Suprapubic skin (tissue), 4 donors: ENCODE results near the gene PGBD2. TPM values are rescaled to one million over a fixed set of nuclear protein-coding genes. Genes with fewer than 3 reads are reported as not detected.
A peak's percentile ranks its signal among the peaks of the same experiment; 100 is the strongest.

Source experiments
- DNase-seq, 2 donors: peaks; one replicate each; pipeline ENCODE4 v3.0.0-alpha.2; 2019; ENCODE audit warnings: low spot score in 2 of 2
- H3K27ac ChIP-seq: fragments of 200-600 bp; sonication (generic); one replicate; pipeline ENCODE4 v1.5.1; 2019
- H3K27me3 ChIP-seq: fragments of 200-600 bp; sonication (generic); one replicate; pipeline ENCODE4 v1.5.1; 2019
- H3K36me3 ChIP-seq: fragments of 200-600 bp; sonication (generic); one replicate; pipeline ENCODE4 v1.5.1; 2019
- H3K4me1 ChIP-seq: fragments of 200-600 bp; sonication (generic); one replicate; pipeline ENCODE4 v1.5.1; 2019
- H3K4me3 ChIP-seq: fragments of 200-600 bp; sonication (generic); one replicate; pipeline ENCODE4 v1.5.1; 2019; ENCODE audit warnings: mild to moderate bottlenecking
- H3K9me3 ChIP-seq: fragments of 200-600 bp; sonication (generic); one replicate; pipeline ENCODE4 v1.5.1; 2019
- CTCF ChIP-seq, 2 donors: fragments of 200-600 bp in 1 of 2; fragments of 450-650 bp in 1 of 2; sonication (generic) in 1 of 2; IDR thresholded peaks; one replicate each; pipeline ENCODE4 v1.5.1; 2016 to 2019; ENCODE audit warnings: antibody characterized with exemption in 2 of 2, mild to moderate bottlenecking in 1 of 2, moderate library complexity in 1 of 2
- EP300 ChIP-seq: sonication (generic); formaldehyde crosslinking; IDR thresholded peaks from one replicate; pipeline ENCODE4 v1.6.1; 2017; ENCODE audit warnings: antibody characterized with exemption
- POLR2A ChIP-seq, 2 donors: fragments of 450-650 bp; IDR thresholded peaks; one replicate each; pipeline ENCODE4 v1.6.1; 2017; ENCODE audit warnings: antibody characterized with exemption in 2 of 2, mild to moderate bottlenecking in 2 of 2, moderate library complexity in 2 of 2
- POLR2AphosphoS5 ChIP-seq, 3 donors: sonication (generic); formaldehyde crosslinking; IDR thresholded peaks; one replicate each; pipeline ENCODE4 v1.6.1; 2017; ENCODE audit warnings: antibody characterized with exemption in 3 of 3
- WGBS: methylation state at CpG from one replicate; pipeline ENCODE4 v1.1.5; 2018; 5-methylcytosine and 5-hydroxymethylcytosine counted together
- total RNA-seq, 4 donors: library from RNA; depleted of rRNA; stranded (reverse); fragments of >200 nt; gene quantifications; one replicate each; pipeline ENCODE4 v1.1.0, GENCODE V29; 2016

The PGBD2 gene
- total RNA-seq = 10 to 100 TPM; 11.0 to 14.2 (median 11.5) TPM

- peak within 1 kb of the TSS; percentile 91 for H3K27ac ChIP-seq
- no peaks in the 10 kb centered on the region for H3K27me3 ChIP-seq
- DNase-seq = peak; percentile 96 to 97
- TF ChIP-seq CTCF (IDR thresholded peaks at IDR 0.05) = peak; percentile 24 to 69
- TF ChIP-seq EP300 = no peak
- TF ChIP-seq POLR2AphosphoS5 (IDR thresholded peaks at IDR 0.05) = peak in 2 of 3 donors; percentile 89 to 91
- TF ChIP-seq POLR2A (IDR thresholded peaks at IDR 0.05) = peak; percentile 60 to 65
- WGBS = under 1% methylated on average over 56 of the region's 80 CpGs
- H3K9me3 ChIP-seq = no peaks in the 10 kb centered on the region
- H3K36me3 ChIP-seq = no peaks in the 10 kb centered on the region
- H3K4me1 ChIP-seq = peaks cover 14% of the 10 kb centered on the region
- peak within 1 kb of the TSS; percentile 66 for H3K4me3 ChIP-seq
Measured at GRCh38 chr1:248906009-248906752, at the start of gene PGBD2. Gene PGBD2, plus strand, starts transcription at chr1:248906235. Its CDS starts 7,628 bp downstream, at chr1:248913863.

- no peak for DNase-seq
- H3K27ac ChIP-seq = peak overlapping the region; percentile 89
- H3K4me1 ChIP-seq = peaks cover 28% of the 10 kb centered on the region
- peaks cover 20% of the 10 kb centered on the region for H3K36me3 ChIP-seq
- no peaks in the 10 kb centered on the region for H3K9me3 ChIP-seq
- no peaks in the 10 kb centered on the region for H3K27me3 ChIP-seq
- WGBS = 89% methylated on average over 4 of the region's 7 CpGs
- peak overlapping the region; percentile 62 for H3K4me3 ChIP-seq
- TF ChIP-seq CTCF (IDR thresholded peaks at IDR 0.05) = no peak
- no peak for TF ChIP-seq POLR2A (IDR thresholded peaks at IDR 0.05)
- no peak for TF ChIP-seq POLR2AphosphoS5 (IDR thresholded peaks at IDR 0.05)
- TF ChIP-seq EP300 = no peak
Measured at GRCh38 chr1:248857201-248857600, 48.8 kb upstream of the PGBD2 start.

- peaks cover 20% of the 10 kb centered on the region for H3K36me3 ChIP-seq
- H3K4me3 ChIP-seq = peak overlapping the region; percentile 62
- DNase-seq = no peak
- TF ChIP-seq POLR2A (IDR thresholded peaks at IDR 0.05) (no peak), EP300 (no peak), POLR2AphosphoS5 (IDR thresholded peaks at IDR 0.05) (no peak), CTCF (IDR thresholded peaks at IDR 0.05) (no peak)
- 15% methylated on average over 4 of the region's 4 CpGs for WGBS
- no peaks in the 10 kb centered on the region for H3K9me3 ChIP-seq
- H3K4me1 ChIP-seq = peaks cover 32% of the 10 kb centered on the region
- peak overlapping the region; percentile 89 for H3K27ac ChIP-seq
- H3K27me3 ChIP-seq = no peaks in the 10 kb centered on the region
Measured at GRCh38 chr1:248857749-248858095, 48.3 kb upstream of the PGBD2 start.

- Histone ChIP-seq H3K27me3 (no peaks in the 10 kb centered on the region), H3K4me3 (peak overlapping the region; percentile 62), H3K4me1 (peaks cover 37% of the 10 kb centered on the region), H3K36me3 (peaks cover 17% of the 10 kb centered on the region), H3K9me3 (no peaks in the 10 kb centered on the region), H3K27ac (peak overlapping the region; percentile 89)
- no peak for TF ChIP-seq EP300
- TF ChIP-seq POLR2AphosphoS5 (IDR thresholded peaks at IDR 0.05) = peak in 1 of 3 donors; percentile 37
- peak in 1 of 2 donors; percentile 23 for TF ChIP-seq CTCF (IDR thresholded peaks at IDR 0.05)
- WGBS = 1% methylated on average over 18 of the region's 45 CpGs
- DNase-seq = peak in 1 of 2 donors; percentile 81
Measured at GRCh38 chr1:248858096-248858890, 47.7 kb upstream of the PGBD2 start.
